Left ventricle myocardium inferior (tissue), 1 donor: ENCODE measurements around the gene STK38. TPM values are rescaled to one million over a fixed set of nuclear protein-coding genes. Genes with fewer than 3 reads are reported as not detected.

Source experiments
- DNase-seq: peaks from one replicate; pipeline ENCODE4 v3.0.0-alpha.2; 2020
- H3K27ac ChIP-seq: fragments of 200-600 bp; replicated peaks from 2 replicates; pipeline ENCODE4 v1.8.0; 2021
- H3K27me3 ChIP-seq: fragments of 200-600 bp; 2 replicates; pipeline ENCODE4 v1.8.0; 2021; ENCODE audit warnings: low read depth
- H3K36me3 ChIP-seq: fragments of 200-600 bp; 2 replicates; pipeline ENCODE4 v1.8.0; 2021
- H3K4me1 ChIP-seq: fragments of 200-600 bp; 2 replicates; pipeline ENCODE4 v1.8.0; 2021
- H3K4me3 ChIP-seq: fragments of 200-600 bp; 2 replicates; pipeline ENCODE4 v1.8.0; 2021; ENCODE audit warnings: mild to moderate bottlenecking, moderate library complexity
- H3K9me3 ChIP-seq: fragments of 200-600 bp; replicated peaks from 2 replicates; pipeline ENCODE4 v1.8.0; 2021
- intact Hi-C: fragments of 100-400 bp; cut with micrococcal nuclease; formaldehyde crosslinking; loops from one replicate; pipeline ENCODE4 v1.11.0; 2022
- total RNA-seq: library from RNA; stranded (reverse); fragmentation: NEBNext Ultra II Directional; extraction: Animal tissue kit (Norgen Biotek cat#: 25700); gene quantifications from one replicate; pipeline ENCODE4 v1.2.1, GENCODE V29; 2021
- TF ChIP-seq, protein P1 (sequence below): fragments of 200-600 bp; IDR thresholded peaks from 2 replicates; pipeline ENCODE4 v1.8.0; 2021; ENCODE audit warnings: antibody characterized with exemption, mild to moderate bottlenecking, borderline replicate concordance
- donor health status: DM: no; HTN: yes; CAD: no; lungs with severe emphysema.

STK38 gene
- total RNA-seq, 1 donor from 2014 or later: 25.5 TPM

DNA sequence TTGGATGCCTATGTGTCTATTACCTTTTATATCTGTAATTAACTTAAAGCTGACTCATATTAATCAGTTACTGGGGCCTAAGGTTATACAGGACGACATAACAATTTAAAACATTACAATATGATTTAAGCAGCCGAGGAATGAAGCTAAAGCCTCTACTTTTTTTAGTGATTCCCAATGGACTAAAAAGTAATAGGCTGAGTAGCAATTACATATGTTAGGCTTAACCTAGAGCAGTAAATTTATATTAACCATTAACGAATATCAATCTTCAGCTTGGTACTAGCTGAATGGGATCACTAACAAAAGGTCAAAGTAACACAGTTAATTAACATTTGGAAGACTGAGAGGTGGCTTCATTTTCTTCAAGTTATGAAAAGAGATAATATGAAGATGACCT lies 43.1 kb downstream of the STK38 start:
- H3K4me1 ChIP-seq: peaks cover 15% of the 10 kb centered on the region
- H3K36me3 ChIP-seq: peaks cover 71% of the 10 kb centered on the region
- TF ChIP-seq, protein P1, sequence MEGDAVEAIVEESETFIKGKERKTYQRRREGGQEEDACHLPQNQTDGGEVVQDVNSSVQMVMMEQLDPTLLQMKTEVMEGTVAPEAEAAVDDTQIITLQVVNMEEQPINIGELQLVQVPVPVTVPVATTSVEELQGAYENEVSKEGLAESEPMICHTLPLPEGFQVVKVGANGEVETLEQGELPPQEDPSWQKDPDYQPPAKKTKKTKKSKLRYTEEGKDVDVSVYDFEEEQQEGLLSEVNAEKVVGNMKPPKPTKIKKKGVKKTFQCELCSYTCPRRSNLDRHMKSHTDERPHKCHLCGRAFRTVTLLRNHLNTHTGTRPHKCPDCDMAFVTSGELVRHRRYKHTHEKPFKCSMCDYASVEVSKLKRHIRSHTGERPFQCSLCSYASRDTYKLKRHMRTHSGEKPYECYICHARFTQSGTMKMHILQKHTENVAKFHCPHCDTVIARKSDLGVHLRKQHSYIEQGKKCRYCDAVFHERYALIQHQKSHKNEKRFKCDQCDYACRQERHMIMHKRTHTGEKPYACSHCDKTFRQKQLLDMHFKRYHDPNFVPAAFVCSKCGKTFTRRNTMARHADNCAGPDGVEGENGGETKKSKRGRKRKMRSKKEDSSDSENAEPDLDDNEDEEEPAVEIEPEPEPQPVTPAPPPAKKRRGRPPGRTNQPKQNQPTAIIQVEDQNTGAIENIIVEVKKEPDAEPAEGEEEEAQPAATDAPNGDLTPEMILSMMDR: no peak
- intact Hi-C loops: no loop called here
- H3K4me3 ChIP-seq: no peak overlapping the region
- H3K27ac ChIP-seq: no peak overlapping the region
- no peak for DNase-seq
- H3K27me3 ChIP-seq: no peaks in the 10 kb centered on the region
- no peaks in the 10 kb centered on the region for H3K9me3 ChIP-seq

DNA sequence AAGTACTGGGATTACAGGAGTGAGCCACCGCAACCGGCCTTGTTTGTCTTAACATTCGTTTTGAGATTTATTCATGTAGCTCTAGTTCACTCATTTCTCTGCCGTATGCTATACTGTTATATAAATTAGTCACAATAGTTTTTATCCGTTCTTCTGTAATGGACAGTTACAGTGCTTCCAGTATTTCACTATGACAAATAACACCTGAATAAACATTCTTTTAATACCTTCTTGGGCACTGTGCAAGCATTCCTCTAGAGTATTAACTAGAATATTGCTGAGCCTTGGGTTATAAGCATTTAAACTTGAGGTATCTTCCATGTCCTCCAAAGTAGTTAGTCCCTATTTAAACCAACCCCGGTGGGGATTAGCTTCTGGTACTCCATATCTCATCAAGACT lies 45.6 kb downstream of the STK38 start:
- peaks cover 70% of the 10 kb centered on the region for H3K36me3 ChIP-seq
- H3K4me1 ChIP-seq: peaks cover 14% of the 10 kb centered on the region
- no peaks in the 10 kb centered on the region for H3K27me3 ChIP-seq
- no peak overlapping the region for H3K27ac ChIP-seq
- TF ChIP-seq, protein P1: no peak
- DNase-seq: no peak
- H3K4me3 ChIP-seq: no peak overlapping the region
- intact Hi-C loops: no loop called here
- H3K9me3 ChIP-seq: no peaks in the 10 kb centered on the region

DNA sequence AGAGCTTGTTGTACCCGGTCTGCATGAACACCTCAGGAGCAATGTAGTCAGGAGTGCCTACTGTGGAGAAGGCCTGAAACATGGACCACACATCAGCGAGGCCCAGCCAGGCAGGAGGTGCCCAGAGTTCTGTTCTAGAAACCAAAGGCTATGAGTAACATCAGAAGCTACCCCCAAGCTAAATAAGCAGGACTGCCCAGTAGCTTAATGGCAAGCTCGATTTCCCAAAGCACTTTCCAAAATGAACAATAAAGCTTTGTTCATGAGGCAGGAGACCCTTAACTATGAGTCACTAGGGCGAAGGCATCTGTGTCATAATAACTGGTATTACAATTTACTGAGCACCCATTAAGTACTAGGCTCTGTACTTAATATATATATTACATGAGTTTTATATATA lies 47.4 kb downstream of the STK38 start:
- no peak overlapping the region for H3K27ac ChIP-seq
- no peak overlapping the region for H3K4me3 ChIP-seq
- no peaks in the 10 kb centered on the region for H3K4me1 ChIP-seq
- TF ChIP-seq, protein P1: no peak
- no peaks in the 10 kb centered on the region for H3K27me3 ChIP-seq
- DNase-seq: no peak
- intact Hi-C loops: no loop called here
- peaks cover 70% of the 10 kb centered on the region for H3K36me3 ChIP-seq
- no peaks in the 10 kb centered on the region for H3K9me3 ChIP-seq

DNA sequence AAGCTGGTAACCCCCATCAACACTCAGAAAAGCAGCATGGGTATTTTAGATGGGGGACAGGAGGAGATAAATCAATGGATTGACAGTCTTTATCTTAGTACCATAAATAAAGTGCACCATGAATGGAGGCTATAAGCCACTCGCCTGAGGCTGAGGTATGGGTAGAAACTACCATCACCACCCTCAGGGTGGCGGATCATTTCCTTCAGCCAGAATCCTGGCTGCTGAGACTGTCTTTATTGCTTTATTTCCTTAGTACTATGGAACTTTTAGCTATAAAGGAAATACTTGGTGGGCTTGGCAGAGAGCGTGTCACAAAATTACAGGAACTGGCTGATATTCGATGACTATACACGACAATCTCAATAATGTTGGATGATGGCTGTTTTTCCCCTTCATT lies 52.2 kb downstream of the STK38 start:
- H3K27ac ChIP-seq: no peak overlapping the region
- intact Hi-C loops: no loop called here
- TF ChIP-seq, protein P1: no peak

DNA sequence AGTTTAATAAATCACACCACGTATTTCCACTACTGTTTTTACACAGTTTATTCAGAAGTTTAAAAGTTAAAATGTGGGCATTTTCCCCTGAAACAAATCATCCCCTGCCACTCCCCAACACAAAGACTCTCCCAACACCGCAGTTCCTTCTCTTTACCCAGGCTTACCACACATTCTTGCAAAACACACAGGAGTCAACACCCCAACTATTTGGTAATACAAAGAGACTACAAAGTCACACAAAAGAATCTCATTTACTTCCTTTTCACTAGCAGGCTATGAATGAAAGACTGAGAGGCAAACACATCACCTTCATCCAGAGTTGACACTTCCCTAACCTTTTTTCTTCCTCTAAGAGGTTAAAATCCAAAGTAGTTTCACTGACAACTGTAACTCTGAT lies 53.4 kb downstream of the STK38 start:
- H3K4me3 ChIP-seq: no peak overlapping the region
- H3K27me3 ChIP-seq: no peaks in the 10 kb centered on the region
- no peak overlapping the region for H3K27ac ChIP-seq
- peaks cover 9% of the 10 kb centered on the region for H3K4me1 ChIP-seq
- TF ChIP-seq, protein P1: no peak
- intact Hi-C loops: no loop called here
- H3K36me3 ChIP-seq: peaks cover 62% of the 10 kb centered on the region
- no peak for DNase-seq
- H3K9me3 ChIP-seq: no peaks in the 10 kb centered on the region

More for the DNA sequence above, 52.2 kb downstream of the STK38 start:
- Histone ChIP-seq H3K36me3 (peaks cover 71% of the 10 kb centered on the region), H3K4me1 (no peaks in the 10 kb centered on the region), H3K4me3 (no peak overlapping the region), H3K9me3 (no peaks in the 10 kb centered on the region), H3K27me3 (no peaks in the 10 kb centered on the region)
- DNase-seq: no peak

DNA sequence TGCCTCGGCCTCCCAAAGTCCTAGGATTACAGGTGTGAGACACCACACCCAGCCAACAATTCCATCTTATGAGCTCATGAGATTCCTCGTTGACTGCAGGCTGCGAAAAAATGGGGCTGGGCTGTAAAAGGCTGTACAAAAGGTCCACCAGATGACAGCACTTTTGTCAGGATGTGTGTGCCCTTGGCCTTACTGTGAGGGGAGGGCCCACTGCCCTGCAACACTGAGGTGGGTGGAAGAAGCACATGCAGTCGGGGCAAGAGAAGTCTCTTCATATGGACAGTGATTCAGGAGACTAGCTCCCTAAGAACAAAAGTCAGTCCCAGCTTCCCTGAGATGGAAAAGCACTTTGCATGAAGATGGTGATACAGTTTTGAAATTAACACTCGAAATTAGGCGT lies 54.0 kb downstream of the STK38 start:
- intact Hi-C loops: no loop called here
- Histone ChIP-seq H3K9me3 (no peaks in the 10 kb centered on the region), H3K27ac (no peak overlapping the region), H3K27me3 (no peaks in the 10 kb centered on the region), H3K4me3 (no peak overlapping the region), H3K36me3 (peaks cover 61% of the 10 kb centered on the region), H3K4me1 (peaks cover 15% of the 10 kb centered on the region)
- TF ChIP-seq, protein P1: no peak
- DNase-seq: no peak
